Activated CD4-positive, alpha-beta T cell treated with anti-CD3 and anti-CD28 coated beads for 1 hour (primary cell): Measurements from ENCODE around the gene SETD1B.

Experiments used
- DNase-seq: peaks from one replicate; pipeline ENCODE4 v3.0.0-alpha.2; 2020

The SETD1B gene

DNA sequence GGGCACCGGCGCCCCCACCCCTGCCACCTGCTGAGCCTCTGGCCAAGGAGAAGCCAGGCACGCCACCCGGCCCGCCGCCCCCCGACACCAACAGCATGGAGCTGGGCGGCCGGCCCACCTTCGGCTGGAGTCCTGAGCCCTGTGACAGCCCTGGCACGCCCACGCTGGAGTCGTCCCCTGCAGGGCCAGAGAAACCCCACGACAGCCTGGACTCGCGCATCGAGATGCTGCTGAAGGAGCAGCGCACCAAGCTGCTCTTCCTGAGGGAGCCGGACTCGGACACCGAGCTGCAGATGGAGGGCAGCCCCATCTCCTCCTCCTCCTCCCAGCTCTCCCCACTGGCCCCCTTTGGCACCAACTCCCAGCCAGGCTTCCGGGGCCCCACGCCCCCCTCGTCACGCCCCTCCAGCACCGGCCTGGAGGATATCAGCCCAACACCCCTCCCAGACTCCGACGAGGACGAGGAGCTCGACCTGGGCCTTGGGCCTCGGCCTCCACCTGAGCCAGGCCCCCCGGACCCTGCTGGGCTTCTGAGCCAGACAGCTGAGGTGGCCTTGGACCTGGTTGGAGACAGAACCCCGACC lies 6.5 kb downstream of the SETD1B start:
- no peak for DNase-seq

DNA sequence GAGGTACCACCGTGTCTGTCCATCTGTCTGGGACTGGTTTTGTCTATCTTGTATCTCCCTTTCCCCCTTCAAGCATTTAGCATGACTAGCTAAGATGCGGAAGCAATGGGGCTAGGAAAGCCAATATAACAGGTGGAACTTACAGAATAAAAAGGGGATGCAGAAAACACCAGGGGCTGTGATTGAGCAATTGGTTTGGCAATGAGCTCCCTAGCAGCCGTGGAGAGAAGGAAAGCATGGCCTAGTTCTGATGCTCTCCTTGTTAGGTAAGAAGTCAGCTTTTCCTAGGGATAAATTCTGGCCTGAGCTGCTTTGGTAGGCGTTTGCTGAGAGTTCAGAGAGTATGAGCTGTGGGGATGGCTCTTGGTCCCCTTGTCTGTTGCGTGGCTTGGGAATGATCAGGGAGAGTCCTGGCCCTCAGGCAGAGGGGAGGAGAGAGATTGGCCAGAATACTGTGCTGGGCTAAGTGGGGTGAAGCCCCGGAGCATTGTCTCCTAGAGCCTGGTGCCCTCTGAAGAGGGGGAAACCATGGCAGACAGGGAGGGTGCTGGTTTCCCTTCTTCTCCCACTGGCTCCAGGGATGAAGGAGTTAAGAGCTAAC lies 7.1 kb downstream of the SETD1B start:
- no peak for DNase-seq

DNA sequence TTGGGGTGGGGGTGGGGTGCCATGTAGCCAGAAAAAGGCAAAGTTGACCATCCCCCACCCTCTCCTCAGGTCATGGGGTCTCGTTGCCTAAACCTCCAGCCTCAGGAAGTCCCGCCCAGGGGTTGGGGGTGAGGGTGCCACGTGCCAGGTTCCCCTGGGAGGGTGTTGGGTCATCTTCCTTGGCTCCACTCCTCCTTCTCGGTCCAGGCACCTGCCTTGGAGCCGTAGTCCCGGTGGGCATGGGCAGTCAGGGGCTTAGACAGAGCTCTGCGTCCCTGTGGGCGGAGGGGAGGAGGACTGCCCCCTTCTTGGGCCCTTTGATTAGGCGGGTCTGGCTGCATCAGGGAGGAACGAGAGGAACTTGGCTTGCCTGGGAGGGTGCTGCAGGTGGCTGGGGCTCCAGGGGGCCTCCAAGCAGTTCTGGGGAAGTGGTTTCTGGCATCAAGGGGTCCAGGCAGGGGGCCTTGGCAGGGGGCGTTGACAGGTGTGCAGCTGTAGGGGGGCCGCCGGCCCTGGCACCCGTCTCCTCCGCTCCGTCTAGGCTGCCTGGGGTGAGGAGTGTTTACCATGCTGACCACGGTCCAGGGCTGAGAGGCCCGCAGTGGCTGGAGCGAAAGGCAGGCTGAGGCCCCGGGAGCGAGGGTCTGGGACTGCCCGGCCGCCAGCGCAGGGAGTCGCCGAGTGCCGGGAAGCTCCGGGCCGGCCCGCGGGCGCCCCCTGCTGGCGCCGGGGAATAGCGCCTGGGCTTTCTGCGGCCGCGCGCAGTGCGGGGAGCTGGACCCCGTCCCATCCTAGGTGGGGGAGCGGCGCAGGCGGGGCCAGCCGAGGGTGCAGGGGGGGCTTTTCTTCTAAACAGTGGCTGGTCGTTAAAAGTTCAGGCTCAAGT lies 7.9 kb downstream of the SETD1B start:
- peak; percentile 58 for DNase-seq

DNA sequence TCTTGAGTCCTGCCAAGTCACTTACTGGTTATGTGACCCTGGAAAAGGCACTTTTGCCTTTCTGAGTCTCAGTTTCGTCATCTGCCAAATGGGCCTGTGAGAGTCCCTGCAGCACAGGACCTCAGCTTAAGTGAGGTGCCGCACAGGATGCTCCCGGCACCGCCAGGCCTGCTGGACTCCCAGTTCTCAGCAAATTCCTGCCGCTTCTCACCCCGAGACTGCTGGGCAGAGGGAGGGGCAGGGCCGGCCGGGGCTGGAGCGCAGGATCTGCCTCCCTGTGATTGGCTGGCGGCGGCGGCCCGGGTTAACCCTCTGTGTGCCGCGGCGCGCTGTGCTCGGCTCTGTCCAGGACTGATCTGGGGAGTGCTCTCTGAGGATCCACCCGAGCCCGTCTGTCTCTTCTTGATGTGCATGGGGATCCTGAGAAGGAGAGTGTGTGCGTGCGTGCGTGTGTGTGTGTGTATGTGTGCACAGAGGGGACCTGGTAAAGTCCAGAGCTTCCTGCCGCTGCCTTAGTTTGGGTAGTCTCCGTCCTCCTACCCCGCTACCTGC lies 8.6 kb downstream of the SETD1B start:
- DNase-seq = no peak

DNA sequence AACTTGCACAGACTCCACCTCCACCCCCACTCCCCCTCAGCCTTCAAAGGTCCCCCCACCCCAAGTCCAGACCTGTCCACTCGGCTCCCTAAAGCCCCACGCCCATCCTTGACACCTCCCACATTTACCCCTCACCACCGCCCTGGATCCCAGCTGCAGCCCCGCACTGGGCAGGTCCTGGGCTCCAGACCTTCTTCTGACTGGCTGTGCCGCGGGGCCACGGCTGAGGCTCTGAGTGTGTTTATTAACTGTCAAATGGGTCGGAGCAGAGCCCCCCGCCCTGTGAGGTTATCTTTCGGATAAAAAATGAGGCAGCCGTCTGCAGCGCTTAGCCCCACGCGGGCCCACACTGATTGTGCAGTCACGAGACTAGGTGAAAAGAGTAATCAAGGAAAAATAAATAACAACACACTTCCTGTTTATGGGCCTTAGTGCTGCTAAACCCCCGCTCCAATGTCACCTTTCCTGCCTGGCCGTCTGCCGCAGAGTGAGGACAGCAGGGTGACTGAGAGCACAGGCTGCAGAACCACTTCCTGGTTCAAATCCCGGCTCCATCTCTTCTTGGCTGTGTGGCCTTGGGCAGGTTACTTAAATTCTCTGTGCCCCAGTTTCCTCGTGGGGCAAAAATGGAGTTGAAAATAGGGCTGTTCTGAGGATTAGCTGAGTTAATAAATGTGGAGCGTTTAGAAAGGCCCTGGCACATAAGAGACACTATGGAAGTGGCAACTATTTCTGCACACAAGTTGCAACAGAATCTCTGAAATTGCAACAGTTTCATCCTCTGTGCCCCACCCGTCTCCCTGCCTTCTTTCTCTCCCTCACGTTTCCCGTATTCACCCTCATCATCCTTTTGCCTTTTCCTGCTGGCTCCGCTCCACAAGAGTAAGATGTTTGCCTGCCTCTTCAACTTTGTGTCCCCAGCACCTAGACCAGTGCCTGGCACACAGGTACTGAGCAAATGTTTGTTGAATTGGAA lies 9.4 kb downstream of the SETD1B start:
- DNase-seq = no peak

DNA sequence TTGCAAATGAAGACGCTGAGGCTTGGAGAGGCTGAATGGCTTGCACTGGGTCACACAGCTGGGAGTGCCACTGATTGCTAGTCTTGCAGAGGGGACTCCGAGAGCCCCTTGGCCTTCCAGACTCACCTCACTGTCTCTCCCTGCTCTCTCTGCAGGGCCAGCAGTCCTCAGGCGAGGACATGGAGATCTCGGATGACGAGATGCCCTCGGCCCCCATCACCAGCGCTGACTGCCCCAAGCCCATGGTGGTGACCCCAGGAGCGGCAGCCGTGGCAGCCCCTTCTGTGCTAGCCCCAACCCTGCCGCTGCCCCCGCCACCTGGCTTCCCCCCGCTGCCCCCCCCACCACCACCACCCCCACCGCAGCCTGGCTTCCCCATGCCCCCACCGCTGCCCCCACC lies 10.1 kb downstream of the SETD1B start:
- DNase-seq = no peak

DNA sequence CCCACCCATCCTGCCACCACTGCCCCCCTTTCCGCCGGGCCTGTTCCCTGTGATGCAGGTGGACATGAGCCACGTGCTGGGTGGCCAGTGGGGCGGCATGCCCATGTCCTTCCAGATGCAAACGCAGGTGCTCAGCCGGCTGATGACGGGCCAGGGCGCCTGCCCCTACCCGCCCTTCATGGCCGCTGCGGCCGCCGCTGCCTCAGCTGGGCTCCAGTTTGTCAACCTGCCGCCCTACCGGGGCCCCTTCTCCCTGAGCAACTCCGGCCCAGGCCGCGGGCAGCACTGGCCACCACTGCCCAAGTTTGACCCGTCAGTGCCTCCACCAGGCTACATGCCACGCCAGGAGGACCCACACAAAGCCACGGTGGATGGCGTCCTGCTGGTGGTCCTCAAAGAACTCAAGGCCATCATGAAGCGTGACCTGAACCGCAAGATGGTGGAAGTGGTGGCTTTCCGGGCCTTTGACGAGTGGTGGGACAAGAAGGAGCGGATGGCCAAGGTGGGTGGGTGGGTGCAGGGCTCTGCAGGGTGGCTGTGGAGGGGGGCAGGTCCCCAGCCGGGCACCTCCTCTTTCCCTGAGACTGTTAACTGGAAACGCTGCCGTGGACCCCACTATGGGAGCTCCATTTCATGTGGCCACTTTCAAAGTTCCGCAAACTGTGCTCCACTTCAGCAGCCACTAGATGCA lies 10.8 kb downstream of the SETD1B start:
- no peak for DNase-seq

DNA sequence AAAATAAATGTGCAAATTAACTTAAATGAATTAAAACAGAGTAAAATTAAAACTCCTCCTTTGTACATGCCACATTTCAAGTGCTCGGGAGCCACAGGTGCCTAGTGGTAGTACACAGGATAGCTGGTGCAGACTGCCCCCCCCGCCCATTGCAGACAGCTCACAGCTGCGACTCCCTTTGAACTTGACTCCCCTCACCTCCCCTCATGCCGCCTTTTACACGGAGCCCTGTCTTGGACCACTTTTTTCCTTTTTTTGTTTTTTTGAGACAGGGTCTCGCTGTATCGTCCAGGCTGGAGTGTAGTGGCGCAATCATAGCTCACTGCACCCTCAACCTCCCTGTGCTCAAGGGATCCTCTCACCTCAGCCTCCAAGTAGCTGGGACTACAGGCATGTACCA lies 11.5 kb downstream of the SETD1B start:
- no peak for DNase-seq

DNA sequence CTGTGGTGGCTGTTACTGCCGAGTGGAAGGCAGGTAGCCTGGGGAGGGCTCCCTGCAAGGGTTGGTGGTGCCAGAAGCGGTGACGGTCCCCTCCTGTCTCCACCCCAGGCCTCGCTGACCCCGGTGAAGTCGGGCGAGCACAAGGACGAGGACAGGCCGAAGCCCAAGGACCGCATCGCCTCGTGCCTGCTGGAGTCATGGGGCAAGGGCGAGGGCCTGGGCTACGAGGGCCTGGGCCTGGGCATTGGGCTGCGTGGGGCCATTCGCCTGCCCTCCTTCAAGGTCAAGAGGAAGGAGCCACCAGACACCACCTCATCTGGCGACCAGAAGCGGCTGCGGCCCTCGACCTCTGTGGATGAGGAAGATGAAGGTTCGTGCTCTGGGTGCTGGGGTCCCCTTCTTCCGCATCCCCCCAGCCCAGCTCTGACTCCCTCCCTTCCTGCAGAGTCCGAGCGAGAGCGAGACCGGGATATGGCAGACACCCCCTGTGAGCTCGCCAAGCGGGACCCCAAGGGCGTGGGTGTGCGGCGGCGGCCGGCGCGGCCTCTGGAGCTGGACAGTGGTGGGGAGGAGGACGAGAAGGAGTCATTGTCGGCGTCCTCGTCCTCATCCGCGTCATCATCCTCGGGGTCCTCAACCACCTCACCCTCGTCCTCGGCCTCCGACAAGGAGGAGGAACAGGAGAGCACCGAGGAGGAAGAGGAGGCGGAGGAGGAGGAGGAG lies 13.3 kb downstream of the SETD1B start:
- DNase-seq = no peak

DNA sequence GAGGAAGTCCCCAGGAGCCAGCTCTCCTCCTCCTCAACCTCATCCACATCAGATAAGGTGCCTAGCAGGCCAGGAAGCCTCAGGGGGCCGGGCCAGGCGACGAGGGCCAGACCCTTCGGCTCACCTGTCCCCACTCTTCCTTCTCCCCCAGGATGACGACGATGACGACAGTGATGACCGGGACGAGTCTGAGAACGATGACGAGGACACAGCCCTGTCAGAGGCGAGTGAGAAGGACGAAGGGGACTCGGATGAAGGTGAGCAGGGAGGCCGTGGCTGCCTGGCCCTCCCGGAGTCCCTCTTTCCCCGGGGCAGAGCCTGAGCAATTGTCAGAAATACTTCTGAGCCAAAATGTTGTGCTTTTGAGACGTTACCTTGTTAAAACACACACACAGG lies 13.8 kb downstream of the SETD1B start:
- DNase-seq = no peak

DNA sequence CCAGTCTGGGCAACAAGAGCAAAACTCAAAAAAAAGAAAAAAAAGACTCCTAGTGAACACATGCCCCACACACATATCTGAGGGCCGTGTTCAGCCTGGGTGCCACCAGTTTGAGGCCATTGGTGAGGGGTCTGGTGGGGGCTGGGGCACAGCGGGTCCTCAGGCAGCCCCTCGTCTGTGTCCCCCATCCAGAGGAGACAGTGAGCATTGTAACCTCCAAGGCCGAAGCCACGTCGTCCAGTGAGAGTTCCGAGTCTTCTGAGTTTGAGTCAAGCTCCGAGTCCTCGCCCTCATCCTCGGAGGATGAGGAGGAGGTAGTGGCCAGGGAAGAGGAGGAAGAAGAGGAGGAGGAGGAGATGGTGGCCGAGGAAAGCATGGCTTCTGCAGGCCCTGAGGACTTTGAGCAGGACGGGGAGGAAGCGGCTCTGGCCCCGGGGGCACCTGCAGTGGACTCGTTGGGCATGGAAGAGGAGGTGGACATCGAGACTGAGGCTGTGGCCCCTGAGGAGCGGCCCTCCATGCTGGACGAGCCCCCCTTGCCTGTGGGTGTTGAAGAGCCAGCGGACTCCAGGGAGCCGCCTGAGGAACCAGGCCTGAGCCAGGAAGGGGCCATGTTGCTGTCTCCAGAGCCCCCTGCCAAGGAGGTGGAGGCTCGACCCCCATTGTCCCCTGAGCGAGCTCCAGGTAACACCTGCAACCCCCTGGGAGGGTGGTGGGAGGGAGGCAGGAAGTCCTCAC lies 15.6 kb downstream of the SETD1B start:
- no peak for DNase-seq

DNA sequence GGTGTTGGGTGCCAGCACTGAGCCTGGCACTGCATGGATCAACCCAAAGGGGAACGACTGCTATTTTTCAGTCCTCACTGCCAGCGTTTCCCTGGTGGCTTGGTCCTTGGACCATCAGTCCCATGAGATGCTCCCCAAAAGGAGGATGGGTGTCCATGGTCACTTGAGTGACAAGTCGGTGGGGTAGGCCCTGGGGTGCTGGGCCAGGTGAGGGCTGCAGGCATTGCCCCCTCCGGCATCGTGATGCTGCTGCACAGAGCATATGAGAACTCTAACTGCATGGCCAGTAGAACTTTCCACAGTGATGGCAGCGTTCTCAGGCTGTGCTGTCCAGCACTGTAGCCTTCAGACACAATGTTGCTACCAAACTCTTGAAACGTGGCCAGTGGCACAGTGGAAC lies 16.2 kb downstream of the SETD1B start:
- no peak for DNase-seq

DNA sequence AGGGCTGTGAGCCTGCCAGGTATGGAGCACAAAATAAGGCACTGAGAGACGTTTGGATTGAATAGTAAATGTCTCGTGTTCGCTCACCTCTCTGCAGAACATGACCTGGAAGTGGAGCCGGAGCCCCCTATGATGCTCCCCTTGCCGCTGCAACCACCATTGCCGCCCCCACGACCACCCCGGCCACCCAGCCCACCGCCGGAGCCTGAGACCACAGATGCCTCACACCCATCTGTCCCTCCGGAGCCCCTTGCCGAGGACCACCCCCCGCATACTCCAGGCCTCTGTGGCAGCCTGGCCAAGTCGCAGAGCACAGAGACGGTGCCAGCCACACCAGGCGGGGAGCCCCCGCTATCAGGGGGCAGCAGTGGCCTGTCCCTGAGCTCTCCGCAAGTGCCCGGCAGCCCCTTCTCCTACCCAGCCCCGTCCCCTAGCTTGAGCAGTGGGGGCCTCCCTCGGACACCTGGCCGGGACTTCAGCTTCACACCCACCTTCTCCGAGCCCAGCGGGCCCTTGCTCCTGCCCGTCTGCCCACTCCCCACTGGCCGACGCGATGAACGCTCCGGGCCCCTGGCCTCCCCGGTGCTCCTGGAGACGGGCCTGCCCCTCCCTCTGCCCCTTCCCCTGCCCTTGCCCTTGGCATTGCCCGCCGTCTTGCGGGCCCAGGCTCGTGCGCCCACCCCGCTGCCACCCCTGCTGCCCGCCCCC lies 18.7 kb downstream of the SETD1B start:
- DNase-seq = no peak

DNA sequence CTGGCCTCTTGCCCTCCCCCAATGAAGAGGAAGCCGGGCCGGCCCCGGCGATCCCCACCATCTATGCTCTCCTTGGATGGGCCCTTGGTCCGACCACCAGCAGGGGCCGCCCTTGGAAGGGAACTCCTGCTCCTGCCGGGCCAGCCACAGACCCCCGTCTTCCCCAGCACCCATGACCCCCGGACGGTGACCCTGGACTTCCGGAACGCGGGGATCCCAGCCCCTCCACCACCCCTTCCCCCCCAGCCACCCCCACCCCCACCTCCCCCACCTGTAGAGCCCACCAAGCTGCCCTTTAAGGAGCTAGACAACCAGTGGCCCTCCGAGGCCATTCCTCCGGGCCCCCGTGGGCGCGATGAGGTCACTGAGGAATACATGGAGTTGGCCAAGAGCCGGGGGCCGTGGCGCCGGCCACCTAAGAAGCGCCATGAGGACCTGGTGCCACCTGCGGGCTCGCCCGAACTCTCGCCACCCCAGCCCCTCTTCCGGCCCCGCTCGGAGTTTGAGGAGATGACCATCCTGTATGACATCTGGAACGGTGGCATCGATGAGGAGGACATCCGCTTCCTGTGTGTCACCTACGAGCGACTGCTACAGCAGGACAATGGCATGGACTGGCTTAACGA lies 19.4 kb downstream of the SETD1B start:
- no peak for DNase-seq

DNA sequence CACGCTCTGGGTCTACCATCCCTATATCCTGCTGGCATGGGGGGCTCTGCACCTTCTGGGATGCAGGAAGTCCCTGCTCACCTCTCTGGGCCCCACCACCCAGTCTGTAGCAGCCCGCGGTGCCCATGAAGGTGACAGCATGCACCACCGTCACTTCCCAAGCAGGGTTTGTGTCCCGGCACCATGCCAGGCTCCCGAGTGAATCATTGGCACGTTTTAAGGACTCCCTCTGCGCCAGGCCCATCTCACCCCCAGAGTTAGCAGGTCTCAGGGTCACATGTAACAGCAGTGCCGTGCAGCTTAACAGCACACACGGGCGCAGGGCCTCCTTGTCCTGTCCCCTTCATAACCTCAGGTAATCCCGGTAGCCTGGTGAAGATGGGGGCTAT lies 19.9 kb downstream of the SETD1B start:
- no peak for DNase-seq

DNA sequence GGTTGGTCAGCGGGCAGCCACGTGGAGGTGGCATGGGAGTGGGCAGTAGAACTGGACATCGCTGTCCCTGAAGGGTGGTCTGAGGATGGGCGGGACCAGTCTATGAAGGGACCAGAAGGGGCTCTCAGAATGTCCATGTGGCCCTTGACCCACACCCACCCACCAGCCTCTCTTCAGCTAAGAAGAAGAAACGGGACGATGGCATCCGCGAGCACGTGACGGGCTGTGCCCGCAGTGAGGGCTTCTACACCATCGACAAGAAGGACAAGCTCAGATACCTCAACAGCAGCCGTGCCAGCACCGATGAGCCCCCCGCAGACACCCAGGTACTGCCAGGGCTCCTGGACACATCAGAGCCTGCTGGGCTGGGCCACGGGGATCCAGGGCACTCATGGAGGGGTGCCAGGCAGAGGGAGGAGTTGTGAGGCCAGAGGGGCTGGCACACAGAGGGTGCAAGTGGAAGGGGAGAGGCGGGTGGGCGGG lies 21.3 kb downstream of the SETD1B start:
- no peak for DNase-seq

DNA sequence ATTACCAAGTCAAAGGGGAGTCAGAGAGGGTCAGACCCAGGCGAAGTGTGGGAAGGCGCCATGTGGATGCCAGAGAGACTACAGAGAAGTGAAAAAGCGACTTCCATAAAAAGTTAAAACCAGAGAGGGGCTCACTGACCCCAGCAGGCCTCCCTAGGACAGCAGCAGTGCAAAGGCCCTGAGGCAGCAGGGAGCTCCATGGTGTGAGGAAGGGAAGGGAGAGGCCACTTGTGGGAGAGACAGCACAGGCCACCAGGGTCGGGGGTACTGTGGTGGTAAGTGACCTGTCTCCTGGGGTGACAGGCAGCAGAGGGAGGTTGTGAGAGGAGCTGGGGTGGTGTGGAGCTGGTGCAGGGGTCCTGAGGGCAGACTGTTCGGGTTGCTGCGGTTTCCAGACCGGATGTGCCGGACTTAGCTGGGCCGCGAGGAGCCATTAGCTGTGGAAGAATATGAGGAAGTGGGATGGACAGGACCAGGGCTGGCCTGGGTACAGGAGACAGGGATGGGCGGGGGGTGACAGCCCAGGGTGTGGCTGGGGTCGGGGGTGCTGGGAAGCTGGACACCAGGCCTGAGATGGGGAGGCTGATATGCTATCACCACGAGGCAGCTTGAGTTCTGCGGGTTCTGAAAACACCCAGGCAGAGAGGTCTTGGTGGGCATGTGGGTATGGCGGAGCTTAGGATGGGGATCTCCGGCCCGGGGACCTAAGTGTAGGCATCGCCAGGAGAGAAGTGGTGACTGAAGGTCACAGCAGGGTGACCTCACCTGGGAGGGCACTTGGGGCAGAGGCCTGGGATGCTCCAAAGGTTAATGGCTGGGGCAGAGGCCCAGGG lies 22.7 kb downstream of the SETD1B start:
- no peak for DNase-seq

DNA sequence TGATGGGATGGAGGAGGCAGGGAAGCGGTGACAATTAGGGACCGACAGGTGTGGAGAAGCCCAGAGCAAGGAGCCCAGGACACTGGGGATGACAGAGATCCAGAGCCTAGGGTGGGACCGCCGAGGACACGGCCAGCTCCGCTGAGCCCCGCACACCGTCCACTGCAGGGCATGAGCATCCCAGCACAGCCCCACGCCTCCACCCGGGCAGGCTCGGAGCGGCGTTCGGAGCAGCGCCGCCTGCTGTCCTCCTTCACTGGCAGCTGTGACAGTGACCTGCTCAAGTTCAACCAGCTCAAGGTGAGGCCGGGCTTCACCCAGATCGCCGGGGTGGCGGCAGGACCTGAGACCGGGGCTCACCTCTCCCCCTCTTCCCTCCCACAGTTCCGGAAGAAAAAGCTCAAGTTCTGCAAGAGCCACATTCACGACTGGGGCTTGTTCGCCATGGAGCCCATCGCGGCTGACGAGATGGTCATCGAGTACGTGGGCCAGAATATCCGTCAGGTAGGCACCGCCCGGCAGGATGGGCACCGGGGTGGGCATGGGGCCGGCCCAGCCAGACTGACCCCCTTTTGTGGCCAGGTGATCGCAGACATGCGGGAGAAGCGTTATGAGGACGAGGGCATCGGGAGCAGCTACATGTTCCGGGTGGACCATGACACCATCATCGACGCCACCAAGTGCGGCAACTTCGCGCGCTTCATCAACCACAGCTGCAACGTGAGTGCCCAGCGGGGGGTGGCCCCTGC lies 23.7 kb downstream of the SETD1B start:
- DNase-seq = no peak
